D721Med (cell line): ENCODE results near the gene RMDN2.

Experiments used
- DNase-seq: peaks from one replicate; pipeline ENCODE4 v3.0.0; 2011; ENCODE audit warnings: low spot score; ENCODE audit not compliant: insufficient read length
- FAIRE-seq: peaks from 2 replicates; lab custom pipeline; 2011; peaks lifted over from hg19 to GRCh38; lab: Jason Lieb, UNC
- TF ChIP-seq, protein P1 (sequence below): IDR thresholded peaks from 2 replicates; pipeline ENCODE4 v1.5.1; 2012; ENCODE audit warnings: mild to moderate bottlenecking, control low read depth; ENCODE audit not compliant: insufficient read depth; ENCODE audit errors: missing control alignments

Gene RMDN2

GRCh38 chr2:37966326-37966725 is 41.2 kb downstream of the RMDN2 start:
- no peak for DNase-seq
- TF ChIP-seq, protein P1, sequence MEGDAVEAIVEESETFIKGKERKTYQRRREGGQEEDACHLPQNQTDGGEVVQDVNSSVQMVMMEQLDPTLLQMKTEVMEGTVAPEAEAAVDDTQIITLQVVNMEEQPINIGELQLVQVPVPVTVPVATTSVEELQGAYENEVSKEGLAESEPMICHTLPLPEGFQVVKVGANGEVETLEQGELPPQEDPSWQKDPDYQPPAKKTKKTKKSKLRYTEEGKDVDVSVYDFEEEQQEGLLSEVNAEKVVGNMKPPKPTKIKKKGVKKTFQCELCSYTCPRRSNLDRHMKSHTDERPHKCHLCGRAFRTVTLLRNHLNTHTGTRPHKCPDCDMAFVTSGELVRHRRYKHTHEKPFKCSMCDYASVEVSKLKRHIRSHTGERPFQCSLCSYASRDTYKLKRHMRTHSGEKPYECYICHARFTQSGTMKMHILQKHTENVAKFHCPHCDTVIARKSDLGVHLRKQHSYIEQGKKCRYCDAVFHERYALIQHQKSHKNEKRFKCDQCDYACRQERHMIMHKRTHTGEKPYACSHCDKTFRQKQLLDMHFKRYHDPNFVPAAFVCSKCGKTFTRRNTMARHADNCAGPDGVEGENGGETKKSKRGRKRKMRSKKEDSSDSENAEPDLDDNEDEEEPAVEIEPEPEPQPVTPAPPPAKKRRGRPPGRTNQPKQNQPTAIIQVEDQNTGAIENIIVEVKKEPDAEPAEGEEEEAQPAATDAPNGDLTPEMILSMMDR: no peak
- no peak for FAIRE-seq

DNA sequence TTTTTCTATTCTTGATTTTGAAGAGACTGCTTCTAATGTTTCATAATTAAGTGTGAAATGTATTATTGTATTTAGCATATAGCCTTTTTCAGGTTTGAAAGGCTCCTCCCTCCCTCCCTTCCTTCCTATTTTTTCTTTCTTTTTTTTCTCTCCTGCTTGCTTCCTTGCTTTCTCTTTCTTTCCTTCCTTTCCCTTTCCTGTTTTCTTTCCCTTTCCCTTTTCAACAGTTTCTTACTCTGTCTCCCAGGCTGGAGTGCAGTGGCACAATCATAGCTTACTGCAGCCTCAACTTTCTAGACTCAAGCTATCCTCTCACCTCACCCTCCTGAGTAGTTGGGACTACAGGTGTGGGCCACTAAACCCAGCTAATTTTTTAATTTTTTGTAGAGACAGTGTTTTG is 44.6 kb downstream of the RMDN2 start:
- DNase-seq (no peak), FAIRE-seq (no peak)
- TF ChIP-seq, protein P1: no peak

- TF ChIP-seq, protein P1: no peak
- no peak for DNase-seq
- FAIRE-seq: no peak
Observed at GRCh38 chr2:37971971-37972370, 46.9 kb downstream of the RMDN2 start.

GRCh38 chr2:37973615-37974353 is 48.7 kb downstream of the RMDN2 start:
- TF ChIP-seq, protein P1: no peak
- FAIRE-seq: no peak
- no peak for DNase-seq

- DNase-seq (no peak), FAIRE-seq (no peak)
- TF ChIP-seq, protein P1: no peak
Observed at GRCh38 chr2:37975808-37976207, 50.7 kb downstream of the RMDN2 start.

DNA sequence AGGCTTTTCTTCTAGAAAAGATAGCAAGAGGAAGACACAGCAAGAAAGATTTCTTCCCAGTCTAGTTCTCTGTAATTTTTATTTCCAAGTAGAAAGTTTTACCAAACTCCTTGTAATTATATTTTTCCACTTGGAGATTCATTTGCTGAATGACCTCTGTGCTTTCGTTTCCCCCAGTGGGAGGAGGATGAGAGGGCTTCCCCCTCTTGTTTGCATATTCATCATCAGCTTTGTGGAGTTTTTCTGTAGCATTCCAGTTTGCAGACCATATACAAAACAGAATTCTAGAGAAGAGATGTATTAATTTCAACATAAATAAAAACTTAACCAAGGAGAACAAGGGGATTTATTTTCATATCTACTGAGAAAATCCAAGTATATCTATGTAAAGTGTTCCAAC is 51.3 kb downstream of the RMDN2 start:
- DNase-seq (no peak), FAIRE-seq (no peak)
- TF ChIP-seq, protein P1: no peak

DNA sequence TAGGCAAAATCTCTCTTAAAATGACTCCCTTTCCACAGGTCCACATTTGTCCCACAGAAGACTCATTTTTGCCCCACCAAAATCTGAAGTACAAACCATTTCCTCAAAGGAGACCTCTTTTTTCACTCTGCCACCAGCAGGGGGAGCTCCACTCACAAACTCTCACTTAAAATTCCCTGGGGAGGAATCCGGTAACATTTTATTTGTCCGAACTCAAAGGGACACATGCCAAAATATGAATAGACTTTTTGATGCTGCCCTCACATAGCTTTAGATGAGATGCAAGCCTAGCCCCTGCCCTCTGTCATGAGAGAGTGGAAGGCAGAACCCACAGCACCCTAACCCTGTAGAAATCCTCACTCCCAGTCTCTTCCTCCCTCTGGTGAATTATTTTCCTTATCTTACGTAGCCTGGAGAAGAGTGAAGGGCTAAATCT is 57.1 kb downstream of the RMDN2 start:
- no peak for FAIRE-seq
- TF ChIP-seq, protein P1: peak; percentile 85
- DNase-seq: no peak
